Measurements from ENCODE around the gene SEPTIN5. TPM values are rescaled to one million over a fixed set of nuclear protein-coding genes. Genes with fewer than 3 reads are reported as not detected.

SEPTIN5 gene
- polyA plus RNA-seq, 4 donors, result 2.2 to 10.2 (median 6.1) TPM

DNA sequence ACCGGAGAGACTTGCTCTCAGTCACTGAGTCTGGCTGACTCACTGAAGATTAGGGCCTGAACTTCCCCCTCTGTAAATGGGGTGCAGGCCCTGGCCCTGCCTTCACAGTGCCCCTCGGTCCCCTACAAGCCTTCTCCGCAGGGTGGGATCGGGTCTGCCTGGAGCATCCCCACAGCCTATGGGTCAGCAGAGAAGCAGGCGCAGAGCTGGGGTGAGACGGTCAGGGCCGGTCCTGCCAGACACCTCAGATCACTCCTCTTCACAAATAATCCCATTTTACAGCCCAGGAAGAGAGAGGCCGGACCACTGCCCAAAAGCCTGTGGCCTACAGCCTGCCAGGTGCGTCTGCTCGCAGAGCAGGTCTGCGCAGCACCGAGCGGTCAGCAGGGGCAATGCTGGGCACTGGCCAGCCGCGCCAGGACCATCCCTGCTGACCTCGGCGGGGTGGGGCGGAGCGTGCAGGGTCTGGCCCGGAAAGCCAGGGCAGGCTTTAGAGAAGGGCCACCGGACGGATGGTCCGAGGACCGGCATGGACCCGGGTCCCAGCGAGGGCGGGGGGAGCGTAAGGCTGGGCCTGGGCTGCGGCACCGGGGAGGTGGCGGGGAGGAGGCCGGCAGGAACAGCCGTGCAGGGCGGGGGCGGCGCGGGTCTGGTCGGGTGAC lies 522 bp upstream of the SEPTIN5 start:
- H3K4me1 ChIP-seq (ENCODE audit: control insufficient read depth in 3 of 3, insufficient read depth in 2 of 3, low read depth in 1 of 3, low read length in 2 of 3), result peaks cover 0 to 4% (median 0%) of the 10 kb centered on the region in 3 donors
- no peak overlapping the region for H3K27ac ChIP-seq (ENCODE audit: low read depth in 1 of 3, low read length in 2 of 3)
- H3K9me3 ChIP-seq (ENCODE audit: control insufficient read depth in 2 of 2, insufficient read depth in 1 of 2, low read depth in 1 of 2, low read length in 1 of 2), result no peaks in the 10 kb centered on the region
- 27 to 31% (median 29%) methylated on average over 28 to 38 of the region's 38 CpGs for WGBS, 3 donors
- FAIRE-seq (no peak), DNase-seq (no peak)
- peak overlapping the region in 2 of 3 donors; percentile 22 to 47 for H3K4me3 ChIP-seq (ENCODE audit: low read depth in 1 of 3, low read length in 3 of 3)
- peaks cover 0 to 30% (median 2%) of the 10 kb centered on the region in 3 donors for H3K27me3 ChIP-seq (ENCODE audit: control insufficient read depth in 3 of 3, insufficient read depth in 3 of 3, low read length in 3 of 3)
- no peaks in the 10 kb centered on the region for H3K36me3 ChIP-seq (ENCODE audit: control insufficient read depth in 3 of 3, insufficient read depth in 2 of 3, low read depth in 1 of 3, low read length in 3 of 3)

DNA sequence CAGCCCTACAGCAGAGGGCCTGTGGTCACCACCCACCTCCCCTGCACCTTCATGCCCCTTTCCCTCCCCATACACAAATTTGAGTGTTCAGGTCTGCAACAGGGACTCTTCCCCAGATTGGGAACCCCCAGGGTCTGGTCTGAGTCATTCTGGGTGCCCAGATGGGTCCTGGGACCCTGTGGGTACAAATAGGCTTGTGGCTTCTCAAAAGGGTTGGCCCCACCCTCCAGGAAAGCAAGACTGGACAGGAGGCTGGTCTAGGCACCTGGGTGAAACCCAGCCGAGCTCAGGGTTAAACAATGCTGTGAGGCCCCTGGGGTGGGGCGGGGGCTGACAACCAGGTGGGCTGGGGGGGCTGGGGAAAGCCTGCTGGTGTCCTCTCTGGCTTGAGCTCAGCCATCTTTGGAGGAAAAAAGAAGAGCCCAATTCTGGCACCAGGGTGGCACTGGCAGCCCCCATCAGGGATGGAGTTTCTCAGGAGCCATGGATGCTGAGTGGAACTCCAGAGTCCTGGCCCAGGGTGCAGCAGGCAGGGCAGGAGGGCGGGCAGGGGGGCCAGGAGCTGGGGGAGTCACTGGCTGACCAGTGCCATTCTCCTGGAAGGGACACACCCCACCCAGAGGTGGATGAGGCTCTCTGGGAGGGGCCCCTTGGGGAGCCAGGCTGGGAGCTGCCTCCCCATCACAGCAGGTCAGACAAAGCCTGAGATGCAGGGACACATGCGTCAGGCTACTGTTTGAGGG lies 1.1 kb downstream of the SEPTIN5 start:
- FAIRE-seq, result no peak
- peaks cover 0 to 4% (median 0%) of the 10 kb centered on the region in 3 donors for H3K4me1 ChIP-seq (ENCODE audit: control insufficient read depth in 3 of 3, insufficient read depth in 2 of 3, low read depth in 1 of 3, low read length in 2 of 3)
- WGBS, 3 donors, result 59 to 78% (median 60%) methylated on average over 4 of the region's 4 CpGs
- H3K27ac ChIP-seq (ENCODE audit: low read depth in 1 of 3, low read length in 2 of 3), result no peak overlapping the region
- H3K27me3 ChIP-seq (ENCODE audit: control insufficient read depth in 3 of 3, insufficient read depth in 3 of 3, low read length in 3 of 3), result peaks cover 0 to 42% (median 2%) of the 10 kb centered on the region in 3 donors
- H3K4me3 ChIP-seq (ENCODE audit: low read depth in 1 of 3, low read length in 3 of 3), result peak overlapping the region in 2 of 3 donors; percentile 32 to 47
- H3K36me3 ChIP-seq (ENCODE audit: control insufficient read depth in 3 of 3, insufficient read depth in 2 of 3, low read depth in 1 of 3, low read length in 3 of 3), result peaks cover 0 to 6% (median 0%) of the 10 kb centered on the region in 3 donors
- DNase-seq, result no peak
- no peaks in the 10 kb centered on the region for H3K9me3 ChIP-seq (ENCODE audit: control insufficient read depth in 2 of 2, insufficient read depth in 1 of 2, low read depth in 1 of 2, low read length in 1 of 2)

DNA sequence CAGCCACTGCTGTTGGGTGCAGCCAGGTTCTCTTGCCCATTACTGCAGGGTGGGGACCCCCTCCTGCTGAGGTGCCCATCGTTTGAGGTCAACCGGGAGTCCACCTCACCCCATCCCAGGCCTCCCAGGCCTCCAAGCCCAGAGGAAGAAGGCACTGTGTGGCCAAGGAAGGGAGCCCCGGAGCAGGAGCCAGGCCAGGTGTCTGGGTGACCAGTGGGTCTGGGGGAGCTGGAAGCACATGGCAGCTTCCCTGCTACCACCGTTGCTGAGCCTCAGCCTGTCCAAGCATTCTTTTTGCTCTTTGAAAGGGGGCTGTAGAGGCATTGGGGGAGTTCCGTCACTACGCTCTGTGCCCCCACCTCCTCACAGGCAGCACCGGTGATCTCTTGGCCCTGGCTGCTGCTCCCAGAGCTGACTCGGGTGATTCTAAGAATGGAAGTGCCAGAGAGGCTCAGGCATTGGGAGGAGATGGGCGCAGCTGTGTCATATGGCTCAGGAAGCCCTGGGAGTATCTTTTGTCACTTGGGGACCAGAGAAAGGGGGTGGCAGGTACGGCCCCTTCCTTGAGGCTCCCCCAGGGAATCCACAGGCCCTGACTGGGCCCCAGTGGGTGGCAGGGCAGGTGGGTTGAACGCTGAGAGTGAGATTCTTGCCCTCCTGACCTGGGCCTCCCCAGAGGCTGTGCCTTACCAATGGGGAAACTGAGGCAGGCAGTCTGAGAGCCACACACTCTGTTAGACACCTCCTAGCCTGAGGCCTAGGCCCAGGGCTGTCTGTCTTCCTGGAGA lies 1.9 kb downstream of the SEPTIN5 start:
- 79 to 83% (median 79%) methylated on average over 11 of the region's 11 CpGs for WGBS, 3 donors
- H3K27me3 ChIP-seq (ENCODE audit: control insufficient read depth in 3 of 3, insufficient read depth in 3 of 3, low read length in 3 of 3), result peaks cover 3 to 50% (median 5%) of the 10 kb centered on the region in 3 donors
- FAIRE-seq (no peak), DNase-seq (no peak)
- H3K4me3 ChIP-seq (ENCODE audit: low read depth in 1 of 3, low read length in 3 of 3), result no peak overlapping the region
- H3K9me3 ChIP-seq (ENCODE audit: control insufficient read depth in 2 of 2, insufficient read depth in 1 of 2, low read depth in 1 of 2, low read length in 1 of 2), result no peaks in the 10 kb centered on the region
- no peak overlapping the region for H3K27ac ChIP-seq (ENCODE audit: low read depth in 1 of 3, low read length in 2 of 3)
- H3K4me1 ChIP-seq (ENCODE audit: control insufficient read depth in 3 of 3, insufficient read depth in 2 of 3, low read depth in 1 of 3, low read length in 2 of 3), result peaks cover 0 to 4% (median 0%) of the 10 kb centered on the region in 3 donors
- H3K36me3 ChIP-seq (ENCODE audit: control insufficient read depth in 3 of 3, insufficient read depth in 2 of 3, low read depth in 1 of 3, low read length in 3 of 3), result peaks cover 0 to 10% (median 0%) of the 10 kb centered on the region in 3 donors

DNA sequence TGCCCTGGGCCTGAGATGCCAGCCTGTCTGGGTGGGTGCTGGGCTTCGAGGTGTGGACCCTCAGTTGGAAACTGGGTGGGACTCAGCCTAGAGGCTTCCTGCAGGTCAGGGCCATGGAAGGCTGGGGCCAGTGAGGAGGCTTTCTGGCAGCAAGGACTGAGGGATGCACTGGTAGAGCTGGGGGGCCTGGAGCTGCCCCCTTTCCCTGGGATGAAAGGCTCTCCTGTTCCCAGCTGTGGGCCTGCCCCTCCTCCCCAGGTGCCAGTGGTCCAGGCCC lies 2.5 kb downstream of the SEPTIN5 start:
- no peak for FAIRE-seq
- Histone ChIP-seq H3K36me3 (ENCODE audit: control insufficient read depth in 3 of 3, insufficient read depth in 2 of 3, low read depth in 1 of 3, low read length in 3 of 3) (peaks cover 0 to 14% (median 0%) of the 10 kb centered on the region in 3 donors), H3K4me3 (ENCODE audit: low read depth in 1 of 3, low read length in 3 of 3) (no peak overlapping the region), H3K4me1 (ENCODE audit: control insufficient read depth in 3 of 3, insufficient read depth in 2 of 3, low read depth in 1 of 3, low read length in 2 of 3) (peaks cover 0 to 4% (median 0%) of the 10 kb centered on the region in 3 donors), H3K27me3 (ENCODE audit: control insufficient read depth in 3 of 3, insufficient read depth in 3 of 3, low read length in 3 of 3) (peaks cover 5 to 56% (median 7%) of the 10 kb centered on the region in 3 donors), H3K9me3 (ENCODE audit: control insufficient read depth in 2 of 2, insufficient read depth in 1 of 2, low read depth in 1 of 2, low read length in 1 of 2) (no peaks in the 10 kb centered on the region), H3K27ac (ENCODE audit: low read depth in 1 of 3, low read length in 2 of 3) (no peak overlapping the region)
- 88 to 92% (median 92%) methylated on average over 1 of the region's 1 CpG for WGBS, 3 donors
- no peak for DNase-seq

DNA sequence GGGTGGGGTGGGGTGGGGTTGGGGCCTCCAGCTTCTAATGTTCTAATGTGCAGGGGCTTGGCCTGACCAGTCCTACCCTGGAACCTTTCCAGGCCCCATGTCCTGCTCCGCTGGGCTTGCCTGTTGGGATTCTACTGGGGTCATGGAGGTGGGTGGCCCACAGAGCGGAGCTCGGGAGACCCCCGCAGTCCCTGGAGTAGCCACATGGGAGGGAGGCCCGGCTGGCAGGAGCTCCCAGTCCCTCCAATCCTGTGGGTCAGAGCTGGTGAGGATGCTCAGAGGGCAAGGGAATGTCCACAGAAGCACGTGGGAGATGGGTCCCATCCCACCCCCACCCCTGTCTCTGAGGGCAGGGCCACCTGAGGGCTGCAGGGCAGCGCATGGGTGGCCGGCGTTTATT lies 2.9 kb downstream of the SEPTIN5 start:
- Histone ChIP-seq H3K4me1 (ENCODE audit: control insufficient read depth in 3 of 3, insufficient read depth in 2 of 3, low read depth in 1 of 3, low read length in 2 of 3) (peaks cover 0 to 4% (median 0%) of the 10 kb centered on the region in 3 donors), H3K4me3 (ENCODE audit: low read depth in 1 of 3, low read length in 3 of 3) (no peak overlapping the region), H3K36me3 (ENCODE audit: control insufficient read depth in 3 of 3, insufficient read depth in 2 of 3, low read depth in 1 of 3, low read length in 3 of 3) (peaks cover 0 to 14% (median 0%) of the 10 kb centered on the region in 3 donors), H3K9me3 (ENCODE audit: control insufficient read depth in 2 of 2, insufficient read depth in 1 of 2, low read depth in 1 of 2, low read length in 1 of 2) (no peaks in the 10 kb centered on the region), H3K27me3 (ENCODE audit: control insufficient read depth in 3 of 3, insufficient read depth in 3 of 3, low read length in 3 of 3) (peaks cover 5 to 60% (median 11%) of the 10 kb centered on the region in 3 donors), H3K27ac (ENCODE audit: low read depth in 1 of 3, low read length in 2 of 3) (no peak overlapping the region)
- FAIRE-seq (no peak), DNase-seq (no peak)
- 76 to 90% (median 79%) methylated on average over 5 to 9 of the region's 9 CpGs for WGBS, 3 donors

DNA sequence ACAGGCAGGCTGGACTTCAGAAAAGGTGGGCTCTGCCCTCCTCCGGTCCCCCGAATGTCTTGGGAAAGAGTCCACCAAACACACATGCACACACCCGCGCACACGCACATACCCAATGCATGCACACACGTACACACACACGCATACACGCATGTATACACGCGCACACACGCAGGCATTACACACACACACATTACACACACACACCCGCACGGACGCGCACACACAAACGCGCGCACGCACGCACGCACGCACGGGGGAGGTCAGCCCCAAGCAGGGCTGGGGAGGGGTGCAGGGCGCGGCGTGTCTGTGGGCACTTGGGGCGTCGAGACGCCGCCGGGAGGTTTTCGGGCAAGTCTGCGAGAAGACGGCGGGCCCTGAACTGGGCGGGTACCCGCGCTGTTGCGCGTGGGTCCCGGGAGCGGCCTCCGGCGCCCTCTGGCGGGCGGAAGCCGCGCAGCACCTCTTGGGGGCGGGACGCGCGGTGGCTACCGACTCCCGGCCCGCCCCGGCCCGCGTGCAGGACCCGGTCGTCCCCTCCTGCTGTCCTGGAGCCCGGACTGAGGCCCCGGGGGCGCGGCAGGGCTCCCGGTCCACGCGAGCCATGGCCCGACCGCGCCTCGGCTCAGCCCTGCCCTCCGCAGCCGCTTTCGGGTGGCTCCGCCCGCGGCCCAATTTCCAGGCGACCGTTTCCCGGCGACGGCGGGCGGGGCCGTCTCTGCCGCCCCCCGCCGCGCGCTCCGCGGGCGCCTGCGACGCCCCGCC lies 3.6 kb downstream of the SEPTIN5 start:
- no peaks in the 10 kb centered on the region for H3K9me3 ChIP-seq (ENCODE audit: control insufficient read depth in 2 of 2, insufficient read depth in 1 of 2, low read depth in 1 of 2, low read length in 1 of 2)
- H3K4me3 ChIP-seq (ENCODE audit: low read depth in 1 of 3, low read length in 3 of 3), result peak overlapping the region; percentile 24 to 52 (median 24)
- H3K27ac ChIP-seq (ENCODE audit: low read depth in 1 of 3, low read length in 2 of 3), result no peak overlapping the region
- WGBS, 3 donors, result 8 to 12% (median 10%) methylated on average over 49 to 96 of the region's 96 CpGs
- DNase-seq (peak; percentile 48 to 86), FAIRE-seq (no peak)
- peaks cover 5 to 67% (median 12%) of the 10 kb centered on the region in 3 donors for H3K27me3 ChIP-seq (ENCODE audit: control insufficient read depth in 3 of 3, insufficient read depth in 3 of 3, low read length in 3 of 3)
- peaks cover 0 to 20% (median 0%) of the 10 kb centered on the region in 3 donors for H3K36me3 ChIP-seq (ENCODE audit: control insufficient read depth in 3 of 3, insufficient read depth in 2 of 3, low read depth in 1 of 3, low read length in 3 of 3)
- H3K4me1 ChIP-seq (ENCODE audit: control insufficient read depth in 3 of 3, insufficient read depth in 2 of 3, low read depth in 1 of 3, low read length in 2 of 3), result peaks cover 0 to 4% (median 0%) of the 10 kb centered on the region in 3 donors

DNA sequence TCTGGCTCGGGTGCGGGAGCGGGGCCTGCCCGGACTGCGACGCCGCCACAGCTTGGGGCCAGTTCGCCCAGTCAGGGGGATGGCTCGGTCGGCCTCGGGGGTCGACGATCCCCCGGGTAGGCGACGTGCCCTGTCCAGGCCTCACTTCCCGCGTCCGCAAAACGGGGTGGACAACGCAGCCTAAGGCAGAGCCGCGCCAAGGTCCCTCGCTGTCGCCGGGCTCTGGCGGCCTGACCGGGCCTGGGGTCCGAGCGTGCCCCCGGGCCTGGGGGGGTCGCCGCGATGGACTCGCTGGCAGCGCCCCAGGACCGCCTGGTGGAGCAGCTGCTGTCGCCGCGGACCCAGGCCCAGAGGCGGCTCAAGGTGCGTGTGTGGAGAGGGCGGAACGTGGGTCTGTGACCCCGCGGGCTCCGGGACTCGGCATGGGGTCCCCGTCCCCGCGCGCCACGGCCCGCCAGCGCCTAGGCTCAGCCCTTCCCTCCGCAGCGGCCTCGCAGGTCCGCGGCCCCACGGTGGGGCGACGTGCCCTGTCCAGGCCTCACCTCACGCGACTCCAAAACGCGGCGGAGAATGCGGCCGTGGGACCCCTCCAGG lies 4.2 kb downstream of the SEPTIN5 start:
- peaks cover 9 to 69% (median 12%) of the 10 kb centered on the region in 3 donors for H3K27me3 ChIP-seq (ENCODE audit: control insufficient read depth in 3 of 3, insufficient read depth in 3 of 3, low read length in 3 of 3)

More for the DNA sequence above, 4.2 kb downstream of the SEPTIN5 start:
- DNase-seq (no peak), FAIRE-seq (no peak)
- 2 to 3% (median 3%) methylated on average over 42 to 70 of the region's 70 CpGs for WGBS, 3 donors
- peaks cover 0 to 23% (median 0%) of the 10 kb centered on the region in 3 donors for H3K36me3 ChIP-seq (ENCODE audit: control insufficient read depth in 3 of 3, insufficient read depth in 2 of 3, low read depth in 1 of 3, low read length in 3 of 3)
- H3K4me3 ChIP-seq (ENCODE audit: low read depth in 1 of 3, low read length in 3 of 3), result peak overlapping the region; percentile 24 to 52 (median 24)
- H3K27ac ChIP-seq (ENCODE audit: low read depth in 1 of 3, low read length in 2 of 3), result no peak overlapping the region
- no peaks in the 10 kb centered on the region for H3K9me3 ChIP-seq (ENCODE audit: control insufficient read depth in 2 of 2, insufficient read depth in 1 of 2, low read depth in 1 of 2, low read length in 1 of 2)
- peaks cover 0 to 9% (median 0%) of the 10 kb centered on the region in 3 donors for H3K4me1 ChIP-seq (ENCODE audit: control insufficient read depth in 3 of 3, insufficient read depth in 2 of 3, low read depth in 1 of 3, low read length in 2 of 3)

Data from small intestine (tissue), 7 donors.